GM12873 (cell line): ENCODE results near the gene LY6G6F.

Source experiments
- CTCF ChIP-seq: IDR thresholded peaks from 2 replicates; pipeline ENCODE4 v1.5.1; 2012; ENCODE audit warnings: low read depth, mild to moderate bottlenecking, moderate library complexity, low read length, control low read depth; ENCODE audit not compliant: insufficient read depth; ENCODE audit errors: missing control alignments

The LY6G6F gene

GRCh38 chr6:31729515-31729978 is 22.9 kb downstream of the LY6G6F start:
- TF ChIP-seq CTCF = no peak

- TF ChIP-seq CTCF = no peak
Measured at GRCh38 chr6:31729979-31730630, 23.4 kb downstream of the LY6G6F start.

GRCh38 chr6:31730631-31731086 is 24.0 kb downstream of the LY6G6F start:
- no peak for TF ChIP-seq CTCF

- TF ChIP-seq CTCF = no peak
Measured at GRCh38 chr6:31732029-31732428, 25.4 kb downstream of the LY6G6F start.

GRCh38 chr6:31733734-31734133 is 27.1 kb downstream of the LY6G6F start:
- no peak for TF ChIP-seq CTCF

GRCh38 chr6:31734247-31734820 is 27.7 kb downstream of the LY6G6F start:
- no peak for TF ChIP-seq CTCF

- TF ChIP-seq CTCF = no peak
Measured at GRCh38 chr6:31734821-31735406, 28.2 kb downstream of the LY6G6F start.
